HG02798 (cell line): Measurements from ENCODE around the gene OAS1.
A peak's percentile ranks its signal among the peaks of the same experiment; 100 is the strongest.
"Not testable (repeated sequence)": the region's sequence is repeated elsewhere in the genome, so short reads cannot be mapped to it uniquely, and the experiment has no call there.

Source experiments
- ATAC-seq: cut with Tn5 transposase; IDR thresholded peaks from one replicate; pipeline ENCODE4 v1.9.1; 2021; ENCODE audit warnings: mild to moderate bottlenecking; ENCODE audit not compliant: unreplicated experiment, poor library complexity

OAS1 gene

GRCh38 chr12:112898380-112898779 lies 8.4 kb upstream of the OAS1 start:
- ATAC-seq: no peak

GRCh38 chr12:112900298-112901145 lies 6.2 kb upstream of the OAS1 start:
- ATAC-seq: no peak

GRCh38 chr12:112901271-112901670 lies 5.5 kb upstream of the OAS1 start:
- no peak for ATAC-seq

GRCh38 chr12:112904571-112904970 lies 2.2 kb upstream of the OAS1 start:
- no peak for ATAC-seq

GRCh38 chr12:112905451-112906089 lies 1.2 kb upstream of the OAS1 start:
- no peak for ATAC-seq

- peak; percentile 63 for ATAC-seq
These were observed 824 bp downstream of the OAS1 start for GRCh38 chr12:112907415-112908157.

- ATAC-seq: no peak
These were observed 1.8 kb downstream of the OAS1 start for GRCh38 chr12:112908548-112908947.

GRCh38 chr12:112909693-112910092 lies 2.9 kb downstream of the OAS1 start:
- no peak for ATAC-seq

GRCh38 chr12:112913038-112913688 lies 6.4 kb downstream of the OAS1 start:
- ATAC-seq: no peak

- not testable (repeated sequence) for ATAC-seq
These were observed 7.1 kb downstream of the OAS1 start for GRCh38 chr12:112913888-112914287.

- no peak for ATAC-seq
These were observed 9.5 kb downstream of the OAS1 start for GRCh38 chr12:112916270-112916669.

GRCh38 chr12:112919121-112919520 lies 12.4 kb downstream of the OAS1 start:
- no peak for ATAC-seq

- ATAC-seq: peak; percentile 82
These were observed 18.2 kb downstream of the OAS1 start for GRCh38 chr12:112924986-112925385.

GRCh38 chr12:112926416-112927033 lies 19.8 kb downstream of the OAS1 start:
- ATAC-seq: not testable (repeated sequence)

- ATAC-seq: no peak
These were observed 20.7 kb downstream of the OAS1 start for GRCh38 chr12:112927475-112927874.

GRCh38 chr12:112927925-112928324 lies 21.2 kb downstream of the OAS1 start:
- no peak for ATAC-seq

- ATAC-seq: no peak
These were observed 22.2 kb downstream of the OAS1 start for GRCh38 chr12:112928978-112929377.

GRCh38 chr12:112929715-112930114 lies 23.0 kb downstream of the OAS1 start:
- no peak for ATAC-seq

- ATAC-seq: no peak
These were observed 23.6 kb downstream of the OAS1 start for GRCh38 chr12:112930350-112930749.

- no peak for ATAC-seq
These were observed 25.8 kb downstream of the OAS1 start for GRCh38 chr12:112932485-112933128.
